H9 (cell line): ENCODE results near the gene ADGRL3. TPM values are rescaled to one million over a fixed set of nuclear protein-coding genes. Genes with fewer than 3 reads are reported as not detected.

Source experiments
- DNase-seq: peaks from one replicate; pipeline ENCODE4 v3.0.0-alpha.2; 2017
- H2AFZ ChIP-seq: one replicate; pipeline ENCODE4 v1.6.1; 2013; ENCODE audit warnings: mild to moderate bottlenecking, low read length, control low read depth, moderate library complexity
- H2AK5ac ChIP-seq: 2 replicates; pipeline ENCODE4 v1.6.1; 2013; ENCODE audit warnings: low read length, control low read depth, mixed read lengths; ENCODE audit not compliant: insufficient read length
- H2BK120ac ChIP-seq: one replicate; pipeline ENCODE4 v1.6.1; 2013; ENCODE audit warnings: low read depth, mild to moderate bottlenecking, low read length, control low read depth, inconsistent platforms; ENCODE audit not compliant: poor library complexity, severe bottlenecking
- H2BK12ac ChIP-seq: 2 replicates; pipeline ENCODE4 v1.6.1; 2013; ENCODE audit warnings: low read length, control low read depth, mixed read lengths, low read depth; ENCODE audit not compliant: insufficient read length
- H2BK15ac ChIP-seq: 2 replicates; pipeline ENCODE4 v1.6.1; 2013; ENCODE audit warnings: low read depth, low read length, control low read depth
- H2BK20ac ChIP-seq: one replicate; pipeline ENCODE4 v1.6.1; 2013; ENCODE audit warnings: low read depth, mild to moderate bottlenecking, low read length, control low read depth, inconsistent platforms; ENCODE audit not compliant: poor library complexity, severe bottlenecking
- H2BK5ac ChIP-seq: 2 replicates; pipeline ENCODE4 v1.6.1; 2013; ENCODE audit warnings: low read length, control low read depth, mixed read lengths; ENCODE audit not compliant: insufficient read length
- H3K14ac ChIP-seq: 2 replicates; pipeline ENCODE4 v1.6.1; 2013; ENCODE audit warnings: low read length, control low read depth; ENCODE audit not compliant: insufficient read depth
- H3K18ac ChIP-seq: 2 replicates; pipeline ENCODE4 v1.6.1; 2013; ENCODE audit warnings: low read depth, mild to moderate bottlenecking, mixed read lengths, low read length, control low read depth; ENCODE audit not compliant: insufficient read length
- H3K23ac ChIP-seq: 2 replicates; pipeline ENCODE4 v1.6.1; 2013; ENCODE audit warnings: low read length, control low read depth, mixed read lengths, low read depth; ENCODE audit not compliant: insufficient read length
- H3K23me2 ChIP-seq: 2 replicates; pipeline ENCODE4 v1.6.1; 2013; ENCODE audit warnings: low read depth, mild to moderate bottlenecking, mixed read lengths, low read length, control low read depth; ENCODE audit not compliant: insufficient read length, poor library complexity, severe bottlenecking
- H3K27ac ChIP-seq: 2 replicates; pipeline ENCODE4 v1.5.1; 2013; ENCODE audit warnings: low read length, control low read depth, mixed read lengths, low read depth; ENCODE audit not compliant: insufficient read length
- H3K27me3 ChIP-seq: 2 replicates; pipeline ENCODE4 v1.6.1; 2013; ENCODE audit warnings: low read length, control low read depth, inconsistent platforms; ENCODE audit not compliant: insufficient read depth
- H3K4ac ChIP-seq: 2 replicates; pipeline ENCODE4 v1.6.1; 2013; ENCODE audit warnings: low read depth, mild to moderate bottlenecking, control low read depth, inconsistent platforms, low read length, moderate library complexity
- H3K4me1 ChIP-seq: 2 replicates; pipeline ENCODE4 v1.6.1; 2013; ENCODE audit warnings: low read length, control low read depth, inconsistent platforms; ENCODE audit not compliant: insufficient read depth
- H3K4me2 ChIP-seq: 2 replicates; pipeline ENCODE4 v1.6.1; 2013; ENCODE audit warnings: low read length, control low read depth, mixed read lengths; ENCODE audit not compliant: insufficient read length, insufficient read depth
- H3K56ac ChIP-seq: 2 replicates; pipeline ENCODE4 v1.6.1; 2013; ENCODE audit warnings: low read depth, mild to moderate bottlenecking, mixed read lengths, low read length, control low read depth; ENCODE audit not compliant: insufficient read length
- H3K79me1 ChIP-seq: 2 replicates; pipeline ENCODE4 v1.6.1; 2013; ENCODE audit warnings: low read depth, mild to moderate bottlenecking, moderate library complexity, low read length, control low read depth, inconsistent platforms; ENCODE audit not compliant: insufficient read depth, poor library complexity, severe bottlenecking
- H3K79me2 ChIP-seq: 2 replicates; pipeline ENCODE4 v1.6.1; 2013; ENCODE audit warnings: low read length, control low read depth, inconsistent platforms; ENCODE audit not compliant: insufficient read depth
- H3K9ac ChIP-seq: 2 replicates; pipeline ENCODE4 v1.6.1; 2013; ENCODE audit warnings: low read length, control low read depth, mixed read lengths; ENCODE audit not compliant: insufficient read length; ENCODE audit errors: extremely low read depth
- H3K9me3 ChIP-seq: one replicate; pipeline ENCODE4 v1.6.1; 2013; ENCODE audit warnings: low read depth, low read length, inconsistent platforms; ENCODE audit not compliant: control insufficient read depth
- H3T11ph ChIP-seq: one replicate; pipeline ENCODE4 v1.6.1; 2013; ENCODE audit warnings: mild to moderate bottlenecking, low read length, control low read depth, inconsistent platforms
- H4K20me1 ChIP-seq: one replicate; pipeline ENCODE4 v1.6.1; 2013; ENCODE audit not compliant: control insufficient read depth, insufficient read length, insufficient read depth
- H4K5ac ChIP-seq: 2 replicates; pipeline ENCODE4 v1.6.1; 2013; ENCODE audit warnings: low read depth, mild to moderate bottlenecking, mixed read lengths, low read length, control low read depth; ENCODE audit not compliant: insufficient read length
- H4K8ac ChIP-seq: replicated peaks from 2 replicates; pipeline ENCODE4 v1.6.1; 2013; ENCODE audit warnings: low read length, control low read depth, mixed read lengths, low read depth; ENCODE audit not compliant: insufficient read length
- H4K91ac ChIP-seq: 2 replicates; pipeline ENCODE4 v1.6.1; 2013; ENCODE audit warnings: low read depth, mild to moderate bottlenecking, moderate library complexity, mixed read lengths, low read length, control low read depth; ENCODE audit not compliant: insufficient read length
- H3K27ac Mint-ChIP-seq, 3 experiments: 2 replicates in 2 of 3; 3 replicates in 1 of 3; pipeline ENCODE4 v1.8.0; 2020 to 2021; ENCODE audit warnings: mixed read lengths in 3 of 3, mild to moderate bottlenecking in 1 of 3, moderate library complexity in 1 of 3
- H3K27me3 Mint-ChIP-seq: 2 replicates; pipeline ENCODE4 v1.8.0; 2021; ENCODE audit warnings: low read depth, mild to moderate bottlenecking, moderate library complexity, mixed read lengths
- H3K36me3 Mint-ChIP-seq, 3 experiments: 2 replicates in 2 of 3; 3 replicates in 1 of 3; pipeline ENCODE4 v1.8.0; 2020 to 2021; ENCODE audit warnings: low read depth in 3 of 3, mixed read lengths in 3 of 3; ENCODE audit not compliant: insufficient read depth in 1 of 3
- H3K4me1 Mint-ChIP-seq, 2 experiments: 2 replicates each; pipeline ENCODE4 v1.8.0; 2020; ENCODE audit warnings: mixed read lengths in 2 of 2
- H3K4me3 Mint-ChIP-seq, 2 experiments: 2 replicates in 1 of 2; 3 replicates in 1 of 2; pipeline ENCODE4 v1.8.0; 2020 to 2021; ENCODE audit warnings: mild to moderate bottlenecking in 2 of 2, mixed read lengths in 2 of 2, moderate library complexity in 1 of 2
- H3K9me3 Mint-ChIP-seq, 2 experiments: 2 replicates in 1 of 2; 3 replicates in 1 of 2; pipeline ENCODE4 v1.8.0; 2020; ENCODE audit warnings: mild to moderate bottlenecking in 2 of 2, mixed read lengths in 2 of 2, moderate library complexity in 1 of 2
- CTCF ChIP-seq: fragments of 200-600 bp; sonication (generic); conservative IDR thresholded peaks from 3 replicates; pipeline ENCODE4 v1.8.0; 2021; ENCODE audit warnings: antibody characterized with exemption, mild to moderate bottlenecking
- WGBS: extraction: QIAGEN DNeasy Blood & Tissue Kit; methylation state at CpG from one replicate; pipeline ENCODE4 v1.1.7; 2013; ENCODE audit warnings: missing lambda C conversion rate, low lambda C conversion rate, mixed read lengths; ENCODE audit not compliant: insufficient read length; ENCODE audit errors: extremely low coverage; 5-methylcytosine and 5-hydroxymethylcytosine counted together
- total RNA-seq: library from RNA; stranded (reverse); gene quantifications from 2 replicates; pipeline ENCODE4 v1.2.1, GENCODE V29; 2021

Gene ADGRL3
- total RNA-seq, 1 experiment from 2014 or later, result 5.9 TPM

- no peaks in the 10 kb centered on the region for H4K20me1 ChIP-seq
- no peak overlapping the region for H2AK5ac ChIP-seq
- H2BK12ac ChIP-seq, result no peak overlapping the region
- no peaks in the 10 kb centered on the region for H3K79me2 ChIP-seq
- no peak overlapping the region for H3K18ac ChIP-seq
- Mint-ChIP-seq H3K36me3 (peaks cover 0 to 8% (median 0%) of the 10 kb centered on the region in 3 experiments; a peak in 3 of 7 replicates), H3K4me3 (no peak overlapping the region), H3K27me3 (no peaks in the 10 kb centered on the region; the same call in 1 of the 2 replicates), H3K27ac (peak overlapping the region in 2 of 3 experiments; percentile 15 to 39; a peak in 2 of 7 replicates), H3K4me1 (peaks cover 33 to 40% of the 10 kb centered on the region in 2 experiments), H3K9me3 (no peaks in the 10 kb centered on the region)
- H3K4me1 ChIP-seq, result peaks cover 10% of the 10 kb centered on the region; the same call in 1 of the 2 replicates
- no peak overlapping the region for H4K5ac ChIP-seq
- H3T11ph ChIP-seq, result no peak overlapping the region
- H3K23me2 ChIP-seq, result no peaks in the 10 kb centered on the region
- H2BK15ac ChIP-seq, result no peak overlapping the region
- no peak overlapping the region for H2BK20ac ChIP-seq
- H3K4me2 ChIP-seq, result no peak overlapping the region
- no peak for DNase-seq
- TF ChIP-seq CTCF, result no peak
- no peak overlapping the region for H2BK120ac ChIP-seq
- no peaks in the 10 kb centered on the region for H3K79me1 ChIP-seq
- no peak overlapping the region for H3K14ac ChIP-seq
- H3K9me3 ChIP-seq, result no peaks in the 10 kb centered on the region
- H2BK5ac ChIP-seq, result no peak overlapping the region
- no peak overlapping the region for H2AFZ ChIP-seq
- H4K8ac ChIP-seq, result no peak overlapping the region
- no peaks in the 10 kb centered on the region for H3K27me3 ChIP-seq
- H4K91ac ChIP-seq, result no peak overlapping the region
- no peak overlapping the region for H3K9ac ChIP-seq
- no CpG with 5 or more reads among the region's 4 CpGs for WGBS
- H3K56ac ChIP-seq, result no peak overlapping the region
- H3K23ac ChIP-seq, result no peak overlapping the region
- no peak overlapping the region for H3K4ac ChIP-seq
- H3K27ac ChIP-seq, result no peak overlapping the region
Observed at GRCh38 chr4:61866378-61867030, 666.4 kb downstream of the ADGRL3 start.
